Cortex of kidney (tissue), 1 donor: ENCODE data around the gene GOLM1.

Experiments
- DNase-seq: peaks from one replicate; lab custom pipeline; 2025; lab: John Stamatoyannopoulos, UW

Gene GOLM1

GRCh38 chr9:86045654-86046053, 53.7 kb downstream of the GOLM1 start:
- no peak for DNase-seq

- DNase-seq = no peak
Measured at GRCh38 chr9:86043999-86044398, 55.4 kb downstream of the GOLM1 start.

- no peak for DNase-seq
Measured at GRCh38 chr9:86043586-86043985, 55.8 kb downstream of the GOLM1 start.

GRCh38 chr9:86042199-86042978, 57.0 kb downstream of the GOLM1 start:
- DNase-seq = no peak

GRCh38 chr9:86041311-86041741, 58.0 kb downstream of the GOLM1 start:
- no peak for DNase-seq

GRCh38 chr9:86040861-86041155, 58.5 kb downstream of the GOLM1 start:
- DNase-seq = no peak

GRCh38 chr9:86039991-86040860, 59.1 kb downstream of the GOLM1 start:
- DNase-seq = no peak

- DNase-seq = no peak
Measured at GRCh38 chr9:86036555-86036954, 62.8 kb downstream of the GOLM1 start.

GRCh38 chr9:86035827-86036440, 63.4 kb downstream of the GOLM1 start:
- no peak for DNase-seq

GRCh38 chr9:86034863-86035734, 64.3 kb downstream of the GOLM1 start:
- DNase-seq = no peak

GRCh38 chr9:86027767-86028166, 71.6 kb downstream of the GOLM1 start:
- no peak for DNase-seq

- no peak for DNase-seq
Measured at GRCh38 chr9:86022687-86023266, 76.6 kb downstream of the GOLM1 start.

- DNase-seq = no peak
Measured at GRCh38 chr9:86021166-86021565, 78.2 kb downstream of the GOLM1 start.

GRCh38 chr9:86020731-86021130, 78.6 kb downstream of the GOLM1 start:
- no peak for DNase-seq

- no peak for DNase-seq
Measured at GRCh38 chr9:86009133-86009532, 90.2 kb downstream of the GOLM1 start.

- no peak for DNase-seq
Measured at GRCh38 chr9:86005253-86005775, 94.0 kb downstream of the GOLM1 start.

GRCh38 chr9:85995599-85995998, 103.8 kb downstream of the GOLM1 start:
- no peak for DNase-seq

GRCh38 chr9:85995097-85995496, 104.3 kb downstream of the GOLM1 start:
- DNase-seq = no peak

GRCh38 chr9:85994191-85994590, 105.2 kb downstream of the GOLM1 start:
- DNase-seq = no peak

- DNase-seq = no peak
Measured at GRCh38 chr9:85987236-85987635, 112.1 kb downstream of the GOLM1 start.

- DNase-seq = no peak
Measured at GRCh38 chr9:85984457-85984856, 114.9 kb downstream of the GOLM1 start.
